ENCODE measurements around the gene RCAN2. TPM values are rescaled to one million over a fixed set of nuclear protein-coding genes. Genes with fewer than 3 reads are reported as not detected.

Gene RCAN2
- total and polyA plus RNA-seq, 2 donors (not counting 3 experiments of a cell fraction or from before 2014, with no cell fraction given), result 0.07 to 0.33 TPM

GRCh38 chr6:46476301-46476700 is 14.9 kb downstream of the RCAN2 start:
- no peaks in the 10 kb centered on the region for H3K36me3 ChIP-seq (ENCODE audit: control insufficient read depth in 2 of 2, extremely low read depth in 1 of 2, insufficient read depth in 2 of 2, low read length in 2 of 2)
- no peaks in the 10 kb centered on the region for H3K4me1 ChIP-seq (ENCODE audit: control insufficient read depth, extremely low read depth, insufficient read depth, low read length)
- H3K79me2 ChIP-seq (ENCODE audit: control insufficient read depth, insufficient read depth, low read length), result no peaks in the 10 kb centered on the region
- FAIRE-seq (no peak), DNase-seq (ENCODE audit: low read depth, low spot score) (no peak)
- intact Hi-C loops (cut with micrococcal nuclease), result no loop called here
- H2AFZ ChIP-seq (ENCODE audit: low read depth, low read length), result no peak overlapping the region
- dilution Hi-C loops (cut with MboI; ENCODE audit: extremely low pct_ligation_motif_present, low sequenced_read_pairs), result no loop called here
- ChIA-PET POLR2A (no interaction called here), CTCF (no interaction called here)
- no peaks in the 10 kb centered on the region for H3K9me1 ChIP-seq (replicated peaks; ENCODE audit: control insufficient read depth, extremely low read depth, insufficient read depth, low read length)
- no peaks in the 10 kb centered on the region for H3K9me3 ChIP-seq (replicated peaks; ENCODE audit: control insufficient read depth, insufficient read depth, low read length)
- H3K27ac ChIP-seq (ENCODE audit: insufficient read depth, low read depth, low read length), result no peak overlapping the region
- no peak overlapping the region for H3K9ac ChIP-seq (replicated peaks; ENCODE audit: extremely low read depth, insufficient read depth, low read length)
- no TSS peak for BruUV-seq (replicated peaks)
- TF ChIP-seq FOS (IDR thresholded peaks at IDR 0.05; ENCODE audit: borderline replicate concordance, insufficient read depth, low read length) (no peak), EZH2 (IDR thresholded peaks at IDR 0.05; ENCODE audit: borderline replicate concordance, low read depth, low read length, severe bottlenecking) (no peak), GATA2 (IDR thresholded peaks at IDR 0.05; ENCODE audit: insufficient read depth, insufficient read length, low read depth, low read length) (no peak), POLR2AphosphoS5 (IDR thresholded peaks at IDR 0.05; ENCODE audit: insufficient read depth, low read depth, low read length) (no peak), MAX (IDR thresholded peaks at IDR 0.05; ENCODE audit: insufficient read depth, insufficient read length) (no peak), JUN (IDR thresholded peaks at IDR 0.05; ENCODE audit: borderline replicate concordance, insufficient read depth, insufficient read length, low read depth) (no peak), POLR2A (IDR thresholded peaks at IDR 0.05; ENCODE audit: low read depth, low read length) (no peak), CTCF (IDR thresholded peaks at IDR 0.05; ENCODE audit: extremely low read depth in 1 of 2, insufficient read depth in 1 of 2, low read depth in 1 of 2, low read length in 2 of 2) (no peak), MYC (IDR thresholded peaks at IDR 0.05; ENCODE audit: low read depth, low read length) (no peak)
- no peak overlapping the region for H3K4me2 ChIP-seq (ENCODE audit: insufficient read depth, low read length)
- no peaks in the 10 kb centered on the region for H4K20me1 ChIP-seq (replicated peaks; ENCODE audit: control insufficient read depth, extremely low read depth, insufficient read depth, low read length)
- no peak overlapping the region for H3K4me3 ChIP-seq (replicated peaks in 1 of 3; ENCODE audit: insufficient read depth in 1 of 3, low read depth in 1 of 3, low read length in 3 of 3)
- H3K27me3 ChIP-seq (ENCODE audit: control insufficient read depth in 2 of 2, insufficient read depth in 2 of 2, low read length in 2 of 2), result peaks cover 0 to 2% of the 10 kb centered on the region in 2 experiments
